Stimulated activated CD8-positive, alpha-beta memory T cell treated with anti-CD3 and anti-CD28 coated beads, Interleukin-15, amount 100 ng/mL, for 24 hours (primary cell): ENCODE data around the gene WASHC1.
"Not testable (repeated sequence)": the region's sequence is repeated elsewhere in the genome, so short reads cannot be mapped to it uniquely, and the experiment has no call there.

Source experiments
- DNase-seq: peaks from one replicate; pipeline ENCODE4 v3.0.0-alpha.2; 2020; ENCODE audit warnings: low read depth

Gene WASHC1

GRCh38 chr9:14129-14809, 15.0 kb downstream of the WASHC1 start:
- DNase-seq, result not testable (repeated sequence)

- DNase-seq, result peak; percentile 37
These were observed 18.1 kb downstream of the WASHC1 start for GRCh38 chr9:11206-11605.

GRCh38 chr9:10653-11053, 18.6 kb downstream of the WASHC1 start:
- not testable (repeated sequence) for DNase-seq

GRCh38 chr9:10207-10606, 19.0 kb downstream of the WASHC1 start:
- DNase-seq, result not testable (repeated sequence)
